ENCODE data around the gene SULT1B1.

SULT1B1 gene

GRCh38 chr4:69689599-69689998 lies 70.8 kb downstream of the SULT1B1 start:
- DNase-seq = no peak

- DNase-seq = no peak
Measured at GRCh38 chr4:69684804-69685203, 75.6 kb downstream of the SULT1B1 start.

Data from C1 segment of cervical spinal cord (tissue), 14 donors.